ENCODE measurements around the gene BLTP2. TPM values are rescaled to one million over a fixed set of nuclear protein-coding genes. Genes with fewer than 3 reads are reported as not detected.

BLTP2 gene
- total RNA-seq, 4 donors from 2014 or later: 139 to 175 (median 167) TPM

- H3K4me3 ChIP-seq: peak overlapping the region in 2 of 4 donors; percentile 78 to 79
- no peak for TF ChIP-seq POLR2A (IDR thresholded peaks at IDR 0.05)
- TF ChIP-seq, protein P1, sequence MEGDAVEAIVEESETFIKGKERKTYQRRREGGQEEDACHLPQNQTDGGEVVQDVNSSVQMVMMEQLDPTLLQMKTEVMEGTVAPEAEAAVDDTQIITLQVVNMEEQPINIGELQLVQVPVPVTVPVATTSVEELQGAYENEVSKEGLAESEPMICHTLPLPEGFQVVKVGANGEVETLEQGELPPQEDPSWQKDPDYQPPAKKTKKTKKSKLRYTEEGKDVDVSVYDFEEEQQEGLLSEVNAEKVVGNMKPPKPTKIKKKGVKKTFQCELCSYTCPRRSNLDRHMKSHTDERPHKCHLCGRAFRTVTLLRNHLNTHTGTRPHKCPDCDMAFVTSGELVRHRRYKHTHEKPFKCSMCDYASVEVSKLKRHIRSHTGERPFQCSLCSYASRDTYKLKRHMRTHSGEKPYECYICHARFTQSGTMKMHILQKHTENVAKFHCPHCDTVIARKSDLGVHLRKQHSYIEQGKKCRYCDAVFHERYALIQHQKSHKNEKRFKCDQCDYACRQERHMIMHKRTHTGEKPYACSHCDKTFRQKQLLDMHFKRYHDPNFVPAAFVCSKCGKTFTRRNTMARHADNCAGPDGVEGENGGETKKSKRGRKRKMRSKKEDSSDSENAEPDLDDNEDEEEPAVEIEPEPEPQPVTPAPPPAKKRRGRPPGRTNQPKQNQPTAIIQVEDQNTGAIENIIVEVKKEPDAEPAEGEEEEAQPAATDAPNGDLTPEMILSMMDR (IDR thresholded peaks at IDR 0.05): no peak
- no peak for DNase-seq
- peaks cover 0 to 27% (median 0%) of the 10 kb centered on the region in 4 donors for H3K4me1 ChIP-seq
- H3K27ac ChIP-seq: peak overlapping the region in 3 of 4 donors; percentile 87 to 99 (median 95)
- H3K36me3 ChIP-seq: no peaks in the 10 kb centered on the region
- no peaks in the 10 kb centered on the region for H3K27me3 ChIP-seq
- H3K9me3 ChIP-seq: no peaks in the 10 kb centered on the region
These were observed 47.2 kb downstream of the BLTP2 start for GRCh38 chr17:28597606-28598383.

Other genes starting within 250 kb of the BLTP2 start
- 10 to 100 TPM in 2 of 4 donors, 1 to 10 TPM in 2; 2.5 to 92.6 (median 15.5) TPM for gene SLC46A1, start 238.9 kb downstream of the BLTP2 start, total RNA-seq
- 100 to 1,000 TPM in 3 of 4 donors, 10 to 100 TPM in 1; 11.6 to 612 (median 544) TPM for gene SLC13A2, start 171.5 kb downstream of the BLTP2 start, total RNA-seq
- not detected for gene FOXN1, start 138.8 kb downstream of the BLTP2 start, total RNA-seq
- 10 to 100 TPM; 22.6 to 39.2 (median 31.4) TPM for gene UNC119, start 92.5 kb downstream of the BLTP2 start, total RNA-seq
- 100 to 1,000 TPM in 2 of 4 donors, 10 to 100 TPM in 2; 47.0 to 188 (median 107) TPM for gene PIGS, start 73.6 kb downstream of the BLTP2 start, total RNA-seq
- gene ALDOC, start 68.3 kb downstream of the BLTP2 start, total RNA-seq: 100 to 1,000 TPM in 2 of 4 donors, 10 to 100 TPM in 2; 14.9 to 192 (median 120) TPM
- 10 to 100 TPM; 40.3 to 67.7 (median 49.6) TPM for gene SPAG5, start 46.1 kb downstream of the BLTP2 start, total RNA-seq
- 10 to 100 TPM; 11.6 to 36.8 (median 23.3) TPM for gene RSKR, start 31.0 kb downstream of the BLTP2 start, total RNA-seq
- gene SDF2, start 16.7 kb upstream of the BLTP2 start, total RNA-seq: 10 to 100 TPM; 39.6 to 60.5 (median 55.9) TPM
- gene SUPT6H, start 17.0 kb upstream of the BLTP2 start, total RNA-seq: 100 to 1,000 TPM in 1 of 4 donors, 10 to 100 TPM in 3; 61.5 to 101 (median 96.0) TPM
- gene PROCA1, start 66.7 kb upstream of the BLTP2 start, total RNA-seq: 1 to 10 TPM in 3 of 4 donors, not detected in 1; 1.7 to 3.5 (median 3.1) TPM
- gene RAB34, start 72.7 kb upstream of the BLTP2 start, total RNA-seq: 10 to 100 TPM; 14.5 to 69.3 (median 30.2) TPM
- gene RPL23A, start 74.8 kb upstream of the BLTP2 start, total RNA-seq: 100 to 1,000 TPM; 214 to 675 (median 268) TPM
- gene TLCD1, start 81.1 kb upstream of the BLTP2 start, total RNA-seq: 1 to 10 TPM; 3.3 to 9.1 (median 5.8) TPM
- gene NEK8, start 83.6 kb upstream of the BLTP2 start, total RNA-seq: 10 to 100 TPM in 2 of 4 donors, 1 to 10 TPM in 2; 7.4 to 89.1 (median 14.0) TPM
- gene TRAF4, start 98.9 kb upstream of the BLTP2 start, total RNA-seq: 100 to 1,000 TPM in 3 of 4 donors, 10 to 100 TPM in 1; 83.3 to 228 (median 184) TPM
- 10 to 100 TPM; 28.1 to 55.8 (median 44.6) TPM for gene FAM222B, start 197.6 kb upstream of the BLTP2 start, total RNA-seq
- 100 to 1,000 TPM in 1 of 4 donors, 10 to 100 TPM in 3; 43.8 to 118 (median 51.0) TPM for gene ERAL1, start 209.9 kb upstream of the BLTP2 start, total RNA-seq